Measurements from ENCODE around the gene ABI3BP.

- no peak for TF ChIP-seq EZH2 (IDR thresholded peaks at IDR 0.05)
- no peak for TF ChIP-seq SIN3A (IDR thresholded peaks at IDR 0.05; ENCODE audit: low read depth)
- TF ChIP-seq, protein P1, sequence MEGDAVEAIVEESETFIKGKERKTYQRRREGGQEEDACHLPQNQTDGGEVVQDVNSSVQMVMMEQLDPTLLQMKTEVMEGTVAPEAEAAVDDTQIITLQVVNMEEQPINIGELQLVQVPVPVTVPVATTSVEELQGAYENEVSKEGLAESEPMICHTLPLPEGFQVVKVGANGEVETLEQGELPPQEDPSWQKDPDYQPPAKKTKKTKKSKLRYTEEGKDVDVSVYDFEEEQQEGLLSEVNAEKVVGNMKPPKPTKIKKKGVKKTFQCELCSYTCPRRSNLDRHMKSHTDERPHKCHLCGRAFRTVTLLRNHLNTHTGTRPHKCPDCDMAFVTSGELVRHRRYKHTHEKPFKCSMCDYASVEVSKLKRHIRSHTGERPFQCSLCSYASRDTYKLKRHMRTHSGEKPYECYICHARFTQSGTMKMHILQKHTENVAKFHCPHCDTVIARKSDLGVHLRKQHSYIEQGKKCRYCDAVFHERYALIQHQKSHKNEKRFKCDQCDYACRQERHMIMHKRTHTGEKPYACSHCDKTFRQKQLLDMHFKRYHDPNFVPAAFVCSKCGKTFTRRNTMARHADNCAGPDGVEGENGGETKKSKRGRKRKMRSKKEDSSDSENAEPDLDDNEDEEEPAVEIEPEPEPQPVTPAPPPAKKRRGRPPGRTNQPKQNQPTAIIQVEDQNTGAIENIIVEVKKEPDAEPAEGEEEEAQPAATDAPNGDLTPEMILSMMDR (IDR thresholded peaks at IDR 0.05 in 2 of 3, conservative IDR thresholded peaks at IDR 0.05 in 1 of 3; ENCODE audit: borderline replicate concordance in 1 of 3, insufficient read depth in 1 of 3, low read depth in 2 of 3, low read length in 2 of 3), result no peak
- TF ChIP-seq POLR2AphosphoS5 (IDR thresholded peaks at IDR 0.05; ENCODE audit: low read depth, low read length), result no peak
- TF ChIP-seq ZNF274 (IDR thresholded peaks at IDR 0.05; ENCODE audit: low read depth, low read length), result no peak
- TF ChIP-seq EZH2phosphoT487 (IDR thresholded peaks at IDR 0.05; ENCODE audit: borderline replicate concordance), result no peak
- TF ChIP-seq POLR2A (IDR thresholded peaks at IDR 0.05; ENCODE audit: borderline replicate concordance, extremely low read depth, insufficient read depth, insufficient read length), result no peak
- no peak for TF ChIP-seq JUND (IDR thresholded peaks at IDR 0.05)
- TF ChIP-seq, protein P2, sequence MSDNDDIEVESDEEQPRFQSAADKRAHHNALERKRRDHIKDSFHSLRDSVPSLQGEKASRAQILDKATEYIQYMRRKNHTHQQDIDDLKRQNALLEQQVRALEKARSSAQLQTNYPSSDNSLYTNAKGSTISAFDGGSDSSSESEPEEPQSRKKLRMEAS (IDR thresholded peaks at IDR 0.05), result no peak
- no peak for TF ChIP-seq ELF1 (IDR thresholded peaks at IDR 0.05; ENCODE audit: borderline replicate concordance, low read depth)
- TF ChIP-seq RAD21 (IDR thresholded peaks at IDR 0.05; ENCODE audit: low read depth), result no peak
These were observed 33.0 kb upstream of the ABI3BP start for GRCh38 chr3:101026244-101026643.
